GM21529 (cell line): ENCODE results near the gene TUBB2B.
"Not testable (repeated sequence)": the region's sequence is repeated elsewhere in the genome, so short reads cannot be mapped to it uniquely, and the experiment has no call there.

Source experiments
- ATAC-seq: cut with Tn5 transposase; IDR thresholded peaks from one replicate; pipeline ENCODE4 v1.9.1; 2021; ENCODE audit not compliant: unreplicated experiment

TUBB2B gene

DNA sequence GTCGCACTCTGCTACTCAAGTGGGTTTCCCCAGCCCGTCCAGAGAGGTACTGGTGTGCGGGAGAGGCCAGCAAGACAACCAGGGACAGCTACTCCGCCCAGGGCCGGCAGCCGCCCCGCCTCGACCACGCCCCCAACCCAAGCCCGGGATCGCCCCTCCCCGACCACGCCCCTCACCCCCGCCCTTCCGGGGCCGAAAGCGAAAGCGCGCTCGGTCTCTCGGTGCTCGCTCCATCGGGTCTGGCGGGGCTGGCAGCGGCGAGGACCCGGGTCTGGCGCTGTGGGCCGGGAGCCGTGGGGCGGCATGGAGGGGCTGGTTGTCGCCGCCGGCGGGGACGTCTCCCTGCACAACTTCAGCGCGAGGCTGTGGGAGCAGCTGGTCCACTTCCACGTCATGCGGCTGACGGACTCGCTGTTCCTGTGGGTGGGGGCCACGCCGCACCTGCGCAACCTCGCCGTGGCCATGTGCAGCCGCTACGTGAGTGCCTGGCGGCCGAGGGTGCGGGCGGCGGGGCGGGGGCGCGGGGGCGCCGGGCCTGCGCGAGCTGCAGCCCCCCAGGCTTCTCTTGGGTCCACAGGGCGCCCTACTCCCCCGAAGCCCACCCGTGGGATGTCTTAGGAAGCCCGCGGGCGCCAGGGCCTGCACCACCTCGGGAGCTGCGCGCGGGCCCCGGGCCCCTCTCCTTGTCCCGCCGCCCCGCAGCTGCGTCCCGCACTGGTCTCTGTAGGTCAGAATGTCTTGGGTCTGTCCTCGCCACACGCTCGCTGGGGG lies 31.5 kb upstream of the TUBB2B start, which contains the start of gene PSMG4:
Gene PSMG4, plus strand, starts transcription at position 228 of the 771 bp plus-strand sequence. Its CDS starts 76 bp downstream, at position 304.
- peak; percentile 68 for ATAC-seq

DNA sequence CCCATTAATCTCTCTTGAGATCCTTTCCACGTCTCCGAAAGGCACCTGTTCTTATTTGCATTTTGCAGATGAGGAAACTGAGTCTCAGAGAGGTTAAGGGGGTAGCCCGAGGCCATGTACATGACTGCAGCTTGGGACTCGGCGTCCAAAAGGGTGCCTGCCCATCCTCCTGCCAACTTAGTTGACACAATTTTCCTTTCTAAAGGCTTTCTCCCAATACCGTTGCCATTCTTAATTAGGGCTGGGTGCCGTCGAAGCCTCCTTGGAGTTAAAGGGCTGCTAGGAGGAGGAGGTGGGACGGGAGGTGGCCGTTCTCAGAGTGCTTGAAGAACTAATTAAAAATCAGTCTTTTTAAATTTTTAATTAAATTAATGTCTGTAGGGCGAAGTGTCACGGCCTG lies 30.7 kb upstream of the TUBB2B start:
- ATAC-seq: no peak

DNA sequence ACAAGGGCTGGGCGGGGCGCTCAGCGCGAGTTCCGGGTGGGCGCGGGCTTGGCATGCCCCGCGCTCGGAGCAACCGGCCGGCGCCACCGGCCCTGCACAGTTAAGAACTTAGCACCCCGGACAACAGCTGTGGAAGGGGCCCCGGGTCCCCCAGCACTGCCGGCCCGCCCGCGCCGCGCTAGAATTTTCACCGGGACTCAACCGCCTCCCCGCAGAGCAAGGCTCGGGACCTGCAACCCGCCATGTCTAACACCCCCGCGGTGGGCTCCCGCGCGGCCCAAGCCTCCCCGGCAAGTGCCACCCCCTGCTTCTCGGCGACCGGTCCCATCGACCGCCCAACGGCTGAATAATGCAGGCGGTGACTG lies 26.1 kb upstream of the TUBB2B start:
- ATAC-seq: no peak

DNA sequence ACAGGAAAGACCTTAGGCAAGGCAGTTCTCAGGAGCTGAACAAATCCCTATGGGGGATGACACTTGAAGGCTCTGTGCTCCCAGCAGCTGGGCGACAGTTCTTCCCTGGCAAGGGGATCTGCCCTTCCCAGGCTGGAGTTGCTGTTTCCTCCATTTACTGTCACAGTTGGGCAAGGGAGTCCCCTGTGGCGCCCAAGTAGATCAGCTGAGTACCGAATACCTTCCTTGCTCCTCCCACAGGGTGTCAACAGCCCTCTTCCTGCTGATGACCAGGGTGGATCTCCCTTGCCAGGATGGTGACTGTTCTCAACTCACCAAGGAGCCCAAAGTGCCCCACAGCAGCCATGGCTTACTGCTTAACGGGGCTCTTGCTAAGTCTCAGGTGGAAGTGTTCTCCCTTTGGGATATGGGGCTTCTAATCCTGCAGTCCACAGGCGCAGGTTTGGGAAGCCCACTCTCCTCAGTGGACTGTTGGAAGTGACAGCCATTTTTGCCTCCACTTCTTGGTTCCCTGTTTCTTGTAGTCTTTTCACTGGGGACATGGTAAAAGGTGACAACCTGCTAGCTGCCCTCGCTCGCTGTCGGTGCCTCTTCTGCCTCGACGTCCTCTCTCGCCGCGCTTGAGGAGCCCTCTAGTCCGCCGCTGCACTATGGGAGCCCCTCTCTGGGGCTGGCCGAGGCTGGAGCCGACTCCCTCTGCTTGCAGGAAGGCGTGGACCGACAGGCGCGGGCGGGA lies 25.6 kb upstream of the TUBB2B start:
- no peak for ATAC-seq

DNA sequence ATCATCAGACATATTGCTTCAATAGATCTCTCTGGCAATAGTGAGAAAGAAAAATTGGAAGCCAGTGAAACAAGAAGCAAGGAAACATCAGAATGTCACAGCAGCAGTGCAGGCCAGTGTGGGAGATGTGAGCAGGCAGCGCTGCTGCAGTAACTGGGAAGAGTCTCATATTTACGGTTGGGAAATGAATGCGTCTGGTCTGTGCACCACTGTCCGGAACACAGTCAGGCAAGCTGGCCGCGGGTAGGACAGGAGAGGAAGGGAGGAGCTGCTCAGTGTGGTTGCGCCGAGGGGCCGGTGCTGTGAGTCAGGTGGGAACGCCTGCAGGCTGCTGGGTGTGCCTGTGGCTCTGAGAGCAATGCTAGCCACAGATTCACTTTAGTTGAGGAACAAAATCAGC lies 24.9 kb upstream of the TUBB2B start:
- no peak for ATAC-seq

DNA sequence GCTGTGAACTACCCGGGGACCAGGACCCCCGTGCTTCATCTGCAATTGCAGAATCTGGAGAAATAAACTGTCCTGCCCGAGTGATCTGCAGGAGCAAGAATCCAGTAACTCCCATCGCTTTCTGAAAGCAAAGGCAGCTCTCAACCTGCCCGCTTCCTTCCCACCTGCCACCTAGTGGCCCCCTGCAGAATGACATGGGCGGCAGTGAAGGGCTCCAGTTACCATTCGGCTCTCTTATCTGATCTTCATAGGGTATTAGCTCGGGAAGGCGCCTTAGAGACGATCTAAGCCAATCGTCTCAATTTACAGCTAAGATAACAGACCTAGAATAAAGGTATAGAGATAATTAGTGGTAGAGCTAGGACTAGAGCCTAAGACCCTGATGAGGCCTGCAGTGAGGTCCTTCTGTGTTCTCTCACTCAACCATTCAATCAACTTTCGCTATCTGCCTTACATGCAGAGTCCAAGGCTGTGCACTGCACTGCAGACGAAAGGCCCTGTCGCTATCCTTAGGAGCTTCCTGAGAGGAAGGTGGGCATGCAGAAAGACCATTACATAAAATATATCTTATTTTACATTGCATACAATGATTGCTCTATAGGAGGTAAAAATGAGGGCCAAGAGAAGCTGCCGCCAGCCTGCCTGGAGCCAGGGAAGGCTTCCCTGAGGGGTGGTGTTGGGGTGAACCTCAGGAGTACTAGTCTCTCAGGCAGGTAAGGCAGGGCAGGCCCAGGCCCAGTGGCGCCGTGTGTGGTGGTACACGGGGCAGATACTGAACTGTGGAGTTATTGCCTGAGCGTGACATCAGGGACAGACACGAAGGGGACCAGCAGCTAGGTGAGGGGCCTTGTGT lies 24.2 kb upstream of the TUBB2B start:
- ATAC-seq: peak; percentile 72

DNA sequence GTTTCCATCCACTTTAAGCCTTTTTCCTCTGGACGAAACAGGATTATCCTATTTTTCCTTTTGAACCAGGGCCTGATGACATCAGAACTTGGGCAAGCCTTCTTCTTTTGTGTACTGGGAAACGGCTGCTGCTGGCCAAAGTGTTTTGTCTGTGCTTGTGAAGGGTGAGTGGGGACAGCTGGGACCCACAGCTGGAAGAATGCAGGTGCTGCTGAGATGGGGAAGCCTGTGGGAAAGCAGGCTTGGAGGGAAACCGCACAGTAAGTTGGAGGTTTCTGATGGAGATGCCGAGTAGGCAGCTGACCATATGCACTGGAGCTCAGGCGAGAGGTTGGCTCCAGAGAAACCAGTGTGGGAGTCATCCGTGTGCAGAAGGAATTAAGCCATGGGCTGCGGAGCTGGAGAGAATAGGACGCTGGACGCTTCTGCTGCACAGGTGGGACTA lies 22.8 kb upstream of the TUBB2B start:
- no peak for ATAC-seq

DNA sequence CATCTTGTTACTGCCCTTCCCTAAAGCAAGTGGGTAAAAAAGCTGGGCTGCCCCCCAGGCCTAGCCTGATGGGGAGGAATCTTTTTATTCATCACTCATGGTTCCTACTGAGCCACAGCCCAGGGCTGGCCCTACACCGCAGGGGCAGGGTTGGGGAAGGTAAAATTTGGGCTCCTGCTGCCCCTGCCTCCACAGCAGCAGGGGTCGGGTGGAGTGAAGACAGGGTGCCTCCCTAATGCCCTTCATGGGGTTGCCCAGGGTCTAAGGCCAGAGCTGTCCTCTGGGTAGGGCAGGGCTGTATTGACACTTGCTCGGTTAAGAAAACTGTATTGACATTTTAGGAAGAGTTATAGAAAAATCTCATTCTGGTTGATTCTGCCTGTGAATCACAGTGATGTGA lies 22.4 kb upstream of the TUBB2B start:
- no peak for ATAC-seq

DNA sequence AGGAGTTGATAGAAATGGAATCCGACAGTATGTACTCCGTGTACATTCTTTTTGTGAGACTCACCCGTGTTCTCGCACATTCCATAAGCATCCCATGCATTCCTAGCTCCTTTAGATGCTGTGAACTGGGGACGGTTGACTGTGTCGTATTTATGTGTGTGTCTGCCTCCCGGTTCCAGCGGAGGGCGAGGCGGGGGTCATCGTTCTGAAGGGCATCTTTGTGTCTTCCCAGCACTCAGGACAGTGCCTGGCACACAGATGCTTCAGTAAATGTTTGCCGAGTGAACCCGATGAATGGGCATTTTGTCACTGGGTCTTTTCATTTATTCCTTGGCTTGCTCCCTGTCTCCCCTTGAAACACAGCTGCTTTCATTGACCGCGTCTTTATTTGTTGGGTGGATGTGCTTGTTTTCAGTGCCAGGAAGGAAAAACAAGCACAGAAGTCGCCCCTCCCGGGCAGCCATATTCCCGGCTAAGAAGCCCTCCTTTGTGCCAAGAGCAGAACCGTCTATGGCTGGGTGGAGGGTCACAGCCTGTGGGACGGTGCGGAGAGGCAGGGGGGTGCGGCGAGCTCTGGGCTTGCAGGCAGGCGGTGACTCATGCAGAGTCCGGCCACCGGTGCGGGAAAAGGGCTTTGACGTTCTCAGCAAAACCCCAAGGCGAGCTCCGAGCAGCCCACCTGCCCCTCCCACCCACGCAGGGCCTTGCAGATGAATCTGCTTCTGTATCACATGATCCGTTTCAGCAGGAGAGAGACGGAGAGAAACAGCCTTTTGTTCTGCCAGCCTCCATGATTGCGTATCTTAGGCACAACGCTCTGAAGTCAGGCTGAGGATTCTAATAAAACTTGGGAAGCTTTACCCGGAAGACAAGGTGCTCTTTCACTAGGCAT lies 20.0 kb upstream of the TUBB2B start:
- no peak for ATAC-seq

DNA sequence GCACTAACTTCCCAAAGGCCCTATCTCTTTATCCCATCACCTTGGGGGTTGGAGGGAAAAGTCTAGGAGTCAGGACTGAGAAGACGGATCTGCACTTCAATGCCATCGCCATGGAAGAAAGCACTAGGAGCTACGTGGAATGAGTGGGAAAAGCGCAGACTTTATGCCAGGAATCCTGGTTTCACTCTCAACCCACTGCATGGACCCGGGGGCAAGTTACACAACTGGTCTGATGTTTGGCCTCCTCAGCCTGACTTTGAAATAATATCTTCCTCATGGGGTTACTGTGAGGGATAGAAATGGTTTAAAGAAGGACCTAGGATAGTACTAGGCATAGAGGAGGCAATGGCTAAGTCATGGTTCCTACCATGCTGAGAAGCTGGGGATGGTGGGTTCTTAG lies 17.8 kb upstream of the TUBB2B start:
- no peak for ATAC-seq

DNA sequence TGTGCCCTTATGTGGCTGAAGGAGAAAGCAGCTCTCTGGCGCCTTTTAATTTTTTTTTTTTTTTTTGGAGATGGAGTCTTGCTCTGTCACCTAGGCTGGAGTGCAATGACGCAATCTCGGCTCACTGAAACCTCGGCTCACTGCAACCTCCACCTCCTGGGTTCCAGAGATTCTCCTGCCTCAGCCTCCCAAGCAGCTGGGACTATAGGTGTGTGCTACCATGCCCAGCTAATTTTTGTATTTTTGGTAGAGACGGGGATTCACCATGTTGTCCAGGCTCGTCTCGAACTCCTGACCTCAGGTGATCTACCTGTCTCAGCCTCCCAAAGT lies 17.3 kb upstream of the TUBB2B start:
- ATAC-seq: not testable (repeated sequence)

DNA sequence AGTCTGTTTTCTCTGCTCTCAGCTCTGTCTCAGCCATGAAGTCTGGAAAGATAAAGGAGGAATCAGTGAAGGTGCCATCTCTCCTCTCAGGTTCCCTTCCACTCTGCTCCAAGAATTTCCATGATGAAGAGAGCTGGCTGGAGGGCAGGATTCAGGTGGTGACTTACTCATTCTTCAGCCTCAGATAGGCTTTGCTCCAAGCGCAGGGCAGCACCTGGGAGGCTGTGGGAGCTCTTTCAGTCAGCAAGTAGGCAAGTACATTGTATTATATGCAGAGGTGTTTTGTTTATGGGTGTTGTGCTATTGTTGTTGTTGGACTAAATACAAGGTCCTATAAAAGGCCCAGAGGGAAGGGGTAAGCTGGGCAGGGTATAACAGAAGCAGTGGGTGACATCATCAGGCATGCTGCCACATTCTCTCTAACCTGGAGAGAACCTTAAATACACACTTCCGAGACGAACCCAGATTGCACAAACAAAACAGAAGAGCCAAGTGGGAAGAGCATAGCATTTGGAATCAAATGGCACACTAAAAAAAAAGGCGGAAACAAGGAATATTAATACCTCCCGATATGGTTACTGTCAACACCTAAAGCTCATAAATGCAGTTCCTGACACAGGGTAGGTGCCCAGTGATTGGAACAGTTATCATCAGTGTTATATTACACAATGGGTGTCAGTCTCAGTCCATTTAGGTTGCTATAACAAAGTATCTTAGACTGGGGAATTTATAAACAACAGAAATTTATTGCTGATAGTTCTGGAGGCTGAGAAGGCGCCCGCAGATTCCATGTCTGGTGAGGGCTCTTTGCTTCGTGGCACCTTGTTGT lies 16.8 kb upstream of the TUBB2B start:
- no peak for ATAC-seq

DNA sequence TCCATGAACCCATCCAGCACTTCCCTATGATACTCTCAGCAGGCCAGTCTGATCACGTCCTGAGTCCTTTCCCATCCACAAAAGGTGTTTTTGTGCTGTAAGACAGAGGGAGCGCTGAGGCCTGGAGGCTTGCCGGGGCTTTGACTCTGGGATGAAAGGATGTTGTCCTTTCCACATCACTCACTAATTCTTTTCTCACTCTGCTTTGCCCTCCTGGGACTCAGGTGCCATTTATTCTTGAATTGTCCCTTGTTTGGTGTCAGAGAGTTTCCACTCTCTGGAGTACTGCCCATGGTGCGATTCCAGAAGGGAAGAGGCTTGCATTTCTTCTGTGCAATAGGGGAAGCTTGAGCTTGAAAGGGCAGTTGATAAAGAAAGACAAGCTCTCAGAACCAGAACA lies 15.3 kb upstream of the TUBB2B start:
- no peak for ATAC-seq

DNA sequence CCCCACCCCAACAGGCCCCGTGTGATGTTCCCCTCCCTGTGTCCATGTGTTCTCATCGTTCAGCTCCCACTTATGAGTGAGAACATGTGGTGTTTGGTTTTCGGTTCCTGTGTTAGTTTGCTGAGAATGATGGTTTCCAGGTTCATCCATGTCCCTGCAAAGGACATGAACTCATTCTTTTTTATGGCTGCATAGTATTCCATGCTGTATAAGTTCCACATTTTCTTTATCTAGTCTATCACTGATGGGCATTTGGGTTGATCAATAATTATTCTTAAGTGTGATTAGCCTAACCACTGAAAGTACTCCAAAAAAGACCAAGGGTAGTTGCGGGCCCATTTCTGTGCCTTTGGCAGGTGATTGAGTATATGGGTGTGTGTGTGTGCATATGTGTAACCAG lies 14.3 kb upstream of the TUBB2B start:
- ATAC-seq: not testable (repeated sequence)

DNA sequence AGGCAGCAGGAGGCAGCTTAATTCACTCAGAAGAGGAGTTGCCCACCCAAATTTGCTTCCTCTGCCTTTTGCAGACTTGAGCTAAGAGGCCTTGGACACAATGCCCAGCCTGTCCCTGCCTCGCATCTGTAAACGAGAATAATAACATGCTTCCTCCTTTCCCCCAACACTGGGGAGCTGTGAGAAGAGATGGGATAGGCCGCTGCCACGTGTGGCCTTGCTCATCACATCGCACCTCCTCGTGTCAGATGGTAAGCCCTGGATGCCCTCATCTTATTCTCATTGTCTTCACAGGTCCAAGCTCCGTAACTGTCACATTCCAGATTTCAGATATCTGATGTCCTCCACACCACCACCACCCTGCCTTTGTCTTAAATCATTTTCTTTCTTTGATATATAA lies 13.1 kb upstream of the TUBB2B start:
- ATAC-seq: no peak

DNA sequence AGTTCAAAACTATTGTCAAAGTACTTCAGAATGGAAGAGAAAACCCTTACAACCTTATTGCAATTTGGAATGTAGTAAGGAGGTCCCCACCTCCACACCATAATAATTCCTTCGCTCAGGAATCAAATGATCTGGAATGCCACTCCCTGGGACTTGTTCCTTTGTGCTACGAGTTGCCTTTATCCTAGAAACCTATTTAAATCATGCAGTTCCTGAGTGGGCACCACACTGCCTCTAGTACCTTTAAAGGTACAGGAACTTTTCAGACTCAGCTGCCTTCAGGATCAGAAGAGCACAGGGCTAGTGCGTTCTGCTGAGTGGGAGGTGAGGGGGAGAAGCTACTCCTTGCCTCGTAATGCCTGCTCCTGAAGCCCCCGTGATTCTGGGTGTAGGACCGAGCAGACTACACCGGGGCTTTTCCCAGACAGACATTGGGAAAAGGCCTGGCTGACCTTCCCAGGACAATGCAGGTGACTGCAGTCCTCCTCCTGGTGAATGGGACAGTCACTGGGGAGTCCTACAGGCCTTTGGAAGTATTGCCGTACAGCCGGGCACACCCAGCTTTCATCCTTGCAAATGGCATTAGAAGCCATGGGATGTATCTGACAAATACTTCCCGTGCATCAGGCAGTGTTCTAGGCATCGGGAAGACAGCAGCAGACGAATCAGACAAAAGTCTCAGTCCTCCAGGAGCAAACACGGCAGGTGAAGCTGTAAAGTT lies 11.8 kb upstream of the TUBB2B start:
- no peak for ATAC-seq

DNA sequence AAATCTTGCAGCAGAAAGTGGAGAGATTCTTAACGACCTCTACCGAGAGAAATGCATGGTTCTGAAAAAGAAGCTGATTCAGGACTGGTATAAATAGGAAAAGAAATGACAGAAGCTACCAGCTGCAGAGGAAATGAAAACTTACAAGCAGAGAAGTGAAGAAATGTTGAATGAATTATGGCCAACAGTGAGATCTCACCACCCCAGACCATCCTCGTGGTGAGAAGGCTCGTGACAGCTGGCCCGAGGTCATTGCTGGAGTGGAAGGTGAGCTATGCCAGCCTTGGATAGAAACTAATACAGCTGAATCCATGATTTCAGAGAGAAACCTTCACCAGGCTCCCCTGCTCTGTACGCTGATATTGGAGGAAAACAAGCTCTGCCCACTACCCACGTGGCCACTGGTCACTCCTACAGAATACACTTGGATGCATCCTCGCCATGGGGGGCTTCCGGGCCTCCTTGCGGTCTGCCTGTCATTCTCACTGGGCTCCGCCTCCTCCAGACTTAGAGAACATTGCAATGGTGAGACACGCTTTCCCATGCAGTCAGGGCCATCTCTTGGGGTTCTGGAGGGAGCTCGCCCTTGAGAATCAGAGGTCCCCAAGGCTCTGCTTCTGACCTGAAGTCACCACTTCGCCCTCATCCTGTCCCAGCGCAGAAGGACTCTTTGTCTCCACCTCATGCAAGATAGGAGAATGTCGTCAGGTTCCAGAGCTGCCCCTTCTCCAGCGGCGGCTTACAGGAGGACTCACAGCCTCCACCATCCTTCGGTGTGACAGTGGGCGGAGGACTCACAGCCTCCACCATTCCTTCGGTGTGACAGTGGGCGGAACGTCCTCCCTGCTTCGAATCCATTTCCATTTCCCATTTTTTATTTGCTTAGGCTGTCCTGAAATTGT lies 10.6 kb upstream of the TUBB2B start:
- ATAC-seq: peak; percentile 62

DNA sequence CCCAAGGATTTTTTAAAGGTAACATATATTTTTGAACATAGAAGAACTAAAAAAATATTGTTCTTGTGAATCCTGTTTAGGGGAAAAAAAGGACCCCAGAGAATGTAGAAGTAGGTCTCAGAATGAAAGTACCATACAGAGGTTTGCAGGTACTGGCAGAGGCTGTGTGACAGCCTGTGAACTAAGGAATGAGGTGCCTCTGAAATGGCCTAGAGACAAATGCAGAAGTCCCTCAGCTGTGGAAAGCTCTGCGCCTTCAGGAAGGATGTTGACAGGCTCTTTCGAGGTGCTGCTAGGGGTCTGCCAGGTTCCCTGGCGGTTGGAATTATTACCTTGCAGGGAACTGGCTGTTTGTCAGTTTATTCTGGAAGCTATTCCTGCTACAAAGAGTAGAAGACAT lies 8.6 kb upstream of the TUBB2B start:
- peak; percentile 41 for ATAC-seq
